Measurements from ENCODE around the gene WDR87. TPM values are rescaled to one million over a fixed set of nuclear protein-coding genes. Genes with fewer than 3 reads are reported as not detected.
A peak's percentile ranks its signal among the peaks of the same experiment; 100 is the strongest.

Gene WDR87
- total RNA-seq, 1 experiment from 2014 or later = not detected

DNA sequence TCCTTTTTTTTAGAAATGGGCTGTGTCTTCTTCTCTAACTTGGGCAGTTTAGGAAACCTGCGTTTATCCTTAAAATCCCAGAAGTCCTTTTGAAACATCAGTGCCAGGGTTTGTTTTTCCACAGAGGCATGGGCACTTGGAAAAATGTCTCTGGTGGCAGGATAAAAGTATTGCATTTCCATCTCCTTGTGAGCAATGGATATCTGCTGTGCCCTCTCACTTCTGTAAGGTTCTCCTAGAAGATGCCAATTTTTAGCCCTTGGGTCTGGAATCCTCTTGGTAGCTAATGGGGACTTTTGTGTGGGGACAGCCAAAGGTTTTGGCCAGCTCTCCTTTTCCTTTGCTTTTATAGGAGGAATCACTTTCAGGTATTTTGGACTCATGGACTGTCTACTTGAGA, 21.0 kb downstream of the WDR87 start:
- Histone ChIP-seq H3K4me2 (ENCODE audit: low read length) (no peak overlapping the region), H3K9ac (ENCODE audit: low read length) (no peak overlapping the region), H3K27ac (ENCODE audit: low read depth, low read length) (no peak overlapping the region), H3K4me1 (ENCODE audit: control insufficient read depth in 1 of 2, insufficient read depth in 2 of 2, low read length in 2 of 2) (no peaks in the 10 kb centered on the region), H3K9me2 (ENCODE audit: insufficient read depth) (no peaks in the 10 kb centered on the region), H3K36me3 (ENCODE audit: control insufficient read depth in 1 of 2, insufficient read depth in 2 of 2, low read length in 2 of 2) (no peaks in the 10 kb centered on the region), H3K27me3 (ENCODE audit: insufficient read depth, low read length) (peaks cover 16% of the 10 kb centered on the region; the same call in 1 of the 2 replicates), H3K79me2 (ENCODE audit: insufficient read depth, low read length) (no peaks in the 10 kb centered on the region), H4K20me1 (ENCODE audit: insufficient read depth) (no peaks in the 10 kb centered on the region), H3K4me3 (replicated peaks in 1 of 2; ENCODE audit: low read depth in 1 of 2, low read length in 2 of 2) (no peak overlapping the region), H3K9me3 (ENCODE audit: control insufficient read depth in 1 of 2, insufficient read depth in 1 of 2, low read depth in 1 of 2, low read length in 2 of 2) (peaks cover 0 to 3% of the 10 kb centered on the region in 2 experiments; a peak in 2 of 4 replicates), H2AFZ (ENCODE audit: low read depth, low read length, poor library complexity, severe bottlenecking) (no peak overlapping the region)
- BruUV-seq (replicated peaks) = no TSS peak
- no peak for DNase-seq (ENCODE audit: low read depth, low spot score)
- POLR2A ChIA-PET = no interaction called here
- ATAC-seq = no peak
- RAD21 ChIA-PET (ENCODE audit: low non-redundant PET in 1 of 2, low total read pairs in 2 of 2, uncharacterized antibody in 2 of 2, unreplicated experiment in 2 of 2) = no interaction called here
- intact Hi-C loops (cut with micrococcal nuclease) = no loop called here
- CTCF ChIA-PET = no interaction called here
- TF ChIP-seq, protein P1, sequence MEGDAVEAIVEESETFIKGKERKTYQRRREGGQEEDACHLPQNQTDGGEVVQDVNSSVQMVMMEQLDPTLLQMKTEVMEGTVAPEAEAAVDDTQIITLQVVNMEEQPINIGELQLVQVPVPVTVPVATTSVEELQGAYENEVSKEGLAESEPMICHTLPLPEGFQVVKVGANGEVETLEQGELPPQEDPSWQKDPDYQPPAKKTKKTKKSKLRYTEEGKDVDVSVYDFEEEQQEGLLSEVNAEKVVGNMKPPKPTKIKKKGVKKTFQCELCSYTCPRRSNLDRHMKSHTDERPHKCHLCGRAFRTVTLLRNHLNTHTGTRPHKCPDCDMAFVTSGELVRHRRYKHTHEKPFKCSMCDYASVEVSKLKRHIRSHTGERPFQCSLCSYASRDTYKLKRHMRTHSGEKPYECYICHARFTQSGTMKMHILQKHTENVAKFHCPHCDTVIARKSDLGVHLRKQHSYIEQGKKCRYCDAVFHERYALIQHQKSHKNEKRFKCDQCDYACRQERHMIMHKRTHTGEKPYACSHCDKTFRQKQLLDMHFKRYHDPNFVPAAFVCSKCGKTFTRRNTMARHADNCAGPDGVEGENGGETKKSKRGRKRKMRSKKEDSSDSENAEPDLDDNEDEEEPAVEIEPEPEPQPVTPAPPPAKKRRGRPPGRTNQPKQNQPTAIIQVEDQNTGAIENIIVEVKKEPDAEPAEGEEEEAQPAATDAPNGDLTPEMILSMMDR (IDR thresholded peaks at IDR 0.05 in 2 of 3, conservative IDR thresholded peaks at IDR 0.05 in 1 of 3; ENCODE audit: borderline replicate concordance in 1 of 3, insufficient read depth in 1 of 3, low read depth in 2 of 3, low read length in 2 of 3) = peak in 2 of 3 experiments; percentile 16 to 17; a peak in 1 of 6 replicates
- TF ChIP-seq EZH2 (IDR thresholded peaks at IDR 0.05) (no peak), CBX3 (IDR thresholded peaks at IDR 0.05; ENCODE audit: low read depth) (0 out of 2 replicates have a peak, but pooled peaks have one; percentile 14)

DNA sequence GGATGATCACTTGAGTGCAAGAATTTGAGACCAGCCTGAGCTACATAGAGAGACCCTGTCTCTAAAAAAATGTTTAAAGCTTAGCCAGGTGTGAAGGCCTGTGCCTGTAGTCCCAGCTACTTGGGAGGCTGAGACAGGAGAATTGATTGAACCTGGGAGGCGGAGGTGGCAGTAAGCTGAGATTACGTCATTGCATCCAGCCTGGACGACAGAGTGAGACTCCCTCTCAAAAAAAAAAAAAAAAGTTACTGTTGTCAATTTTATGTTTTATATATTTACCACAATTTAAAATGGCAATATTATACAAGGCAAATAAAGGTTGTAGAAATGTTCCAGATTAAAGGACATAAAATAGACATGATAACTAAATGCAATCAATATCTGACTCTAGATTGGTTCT, 29.2 kb downstream of the WDR87 start:
- POLR2A ChIA-PET = no interaction called here
- H3K4me3 ChIP-seq (replicated peaks in 1 of 2; ENCODE audit: low read depth in 1 of 2, low read length in 2 of 2) = no peak overlapping the region
- H3K4me1 ChIP-seq (ENCODE audit: control insufficient read depth in 1 of 2, insufficient read depth in 2 of 2, low read length in 2 of 2) = no peaks in the 10 kb centered on the region
- no peaks in the 10 kb centered on the region for H4K20me1 ChIP-seq (ENCODE audit: insufficient read depth)
- no peak overlapping the region for H2AFZ ChIP-seq (ENCODE audit: low read depth, low read length, poor library complexity, severe bottlenecking)
- H3K9me3 ChIP-seq (ENCODE audit: control insufficient read depth in 1 of 2, insufficient read depth in 1 of 2, low read depth in 1 of 2, low read length in 2 of 2) = no peaks in the 10 kb centered on the region
- DNase-seq (ENCODE audit: low read depth, low spot score) = no peak
- CTCF ChIA-PET = no interaction called here
- no peak for ATAC-seq
- H3K27ac ChIP-seq (ENCODE audit: low read depth, low read length) = no peak overlapping the region
- no TSS peak for BruUV-seq (replicated peaks)
- H3K27me3 ChIP-seq (ENCODE audit: insufficient read depth, low read length) = no peaks in the 10 kb centered on the region
- H3K36me3 ChIP-seq (ENCODE audit: control insufficient read depth in 1 of 2, insufficient read depth in 2 of 2, low read length in 2 of 2) = no peaks in the 10 kb centered on the region
- no peak overlapping the region for H3K9ac ChIP-seq (ENCODE audit: low read length)
- no peaks in the 10 kb centered on the region for H3K79me2 ChIP-seq (ENCODE audit: insufficient read depth, low read length)
- intact Hi-C loops (cut with micrococcal nuclease) = no loop called here
- no peak overlapping the region for H3K4me2 ChIP-seq (ENCODE audit: low read length)
- H3K9me2 ChIP-seq (ENCODE audit: insufficient read depth) = no peaks in the 10 kb centered on the region
- RAD21 ChIA-PET (ENCODE audit: low non-redundant PET in 1 of 2, low total read pairs in 2 of 2, uncharacterized antibody in 2 of 2, unreplicated experiment in 2 of 2) = no interaction called here
- TF ChIP-seq CBX3 (IDR thresholded peaks at IDR 0.05; ENCODE audit: low read depth) = no peak
- no peak for TF ChIP-seq FOSL1 (IDR thresholded peaks at IDR 0.05; ENCODE audit: low read depth)
- TF ChIP-seq, protein P2, sequence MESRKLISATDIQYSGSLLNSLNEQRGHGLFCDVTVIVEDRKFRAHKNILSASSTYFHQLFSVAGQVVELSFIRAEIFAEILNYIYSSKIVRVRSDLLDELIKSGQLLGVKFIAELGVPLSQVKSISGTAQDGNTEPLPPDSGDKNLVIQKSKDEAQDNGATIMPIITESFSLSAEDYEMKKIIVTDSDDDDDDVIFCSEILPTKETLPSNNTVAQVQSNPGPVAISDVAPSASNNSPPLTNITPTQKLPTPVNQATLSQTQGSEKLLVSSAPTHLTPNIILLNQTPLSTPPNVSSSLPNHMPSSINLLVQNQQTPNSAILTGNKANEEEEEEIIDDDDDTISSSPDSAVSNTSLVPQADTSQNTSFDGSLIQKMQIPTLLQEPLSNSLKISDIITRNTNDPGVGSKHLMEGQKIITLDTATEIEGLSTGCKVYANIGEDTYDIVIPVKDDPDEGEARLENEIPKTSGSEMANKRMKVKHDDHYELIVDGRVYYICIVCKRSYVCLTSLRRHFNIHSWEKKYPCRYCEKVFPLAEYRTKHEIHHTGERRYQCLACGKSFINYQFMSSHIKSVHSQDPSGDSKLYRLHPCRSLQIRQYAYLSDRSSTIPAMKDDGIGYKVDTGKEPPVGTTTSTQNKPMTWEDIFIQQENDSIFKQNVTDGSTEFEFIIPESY (IDR thresholded peaks at IDR 0.05; ENCODE audit: extremely low read depth, insufficient replicate concordance, low read length) = no peak
- TF ChIP-seq, protein P3, sequence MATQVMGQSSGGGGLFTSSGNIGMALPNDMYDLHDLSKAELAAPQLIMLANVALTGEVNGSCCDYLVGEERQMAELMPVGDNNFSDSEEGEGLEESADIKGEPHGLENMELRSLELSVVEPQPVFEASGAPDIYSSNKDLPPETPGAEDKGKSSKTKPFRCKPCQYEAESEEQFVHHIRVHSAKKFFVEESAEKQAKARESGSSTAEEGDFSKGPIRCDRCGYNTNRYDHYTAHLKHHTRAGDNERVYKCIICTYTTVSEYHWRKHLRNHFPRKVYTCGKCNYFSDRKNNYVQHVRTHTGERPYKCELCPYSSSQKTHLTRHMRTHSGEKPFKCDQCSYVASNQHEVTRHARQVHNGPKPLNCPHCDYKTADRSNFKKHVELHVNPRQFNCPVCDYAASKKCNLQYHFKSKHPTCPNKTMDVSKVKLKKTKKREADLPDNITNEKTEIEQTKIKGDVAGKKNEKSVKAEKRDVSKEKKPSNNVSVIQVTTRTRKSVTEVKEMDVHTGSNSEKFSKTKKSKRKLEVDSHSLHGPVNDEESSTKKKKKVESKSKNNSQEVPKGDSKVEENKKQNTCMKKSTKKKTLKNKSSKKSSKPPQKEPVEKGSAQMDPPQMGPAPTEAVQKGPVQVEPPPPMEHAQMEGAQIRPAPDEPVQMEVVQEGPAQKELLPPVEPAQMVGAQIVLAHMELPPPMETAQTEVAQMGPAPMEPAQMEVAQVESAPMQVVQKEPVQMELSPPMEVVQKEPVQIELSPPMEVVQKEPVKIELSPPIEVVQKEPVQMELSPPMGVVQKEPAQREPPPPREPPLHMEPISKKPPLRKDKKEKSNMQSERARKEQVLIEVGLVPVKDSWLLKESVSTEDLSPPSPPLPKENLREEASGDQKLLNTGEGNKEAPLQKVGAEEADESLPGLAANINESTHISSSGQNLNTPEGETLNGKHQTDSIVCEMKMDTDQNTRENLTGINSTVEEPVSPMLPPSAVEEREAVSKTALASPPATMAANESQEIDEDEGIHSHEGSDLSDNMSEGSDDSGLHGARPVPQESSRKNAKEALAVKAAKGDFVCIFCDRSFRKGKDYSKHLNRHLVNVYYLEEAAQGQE (IDR thresholded peaks at IDR 0.05; ENCODE audit: low read depth) = no peak
- TF ChIP-seq POLR2AphosphoS5 (IDR thresholded peaks at IDR 0.05; ENCODE audit: low read depth, low read length) = no peak
- no peak for TF ChIP-seq EZH2 (IDR thresholded peaks at IDR 0.05)
- TF ChIP-seq JUND (IDR thresholded peaks at IDR 0.05) = no peak
- TF ChIP-seq CEBPB (IDR thresholded peaks at IDR 0.05; ENCODE audit: low read depth) = no peak

Measured in HCT116 (cell line).